Astrocyte (in vitro differentiated cells and primary cell): ENCODE results near the gene FCN2.

Experiments
- EZH2 ChIP-seq: IDR thresholded peaks from 2 replicates; pipeline ENCODE4 v1.6.1; 2012; ENCODE audit warnings: mild to moderate bottlenecking, low read length, inconsistent platforms; ENCODE audit not compliant: insufficient read depth
- TF ChIP-seq, protein P1 (sequence below): IDR thresholded peaks from 2 replicates; pipeline ENCODE4 v1.5.1; 2011; ENCODE audit warnings: low read depth, mild to moderate bottlenecking, inconsistent platforms, low read length, moderate library complexity; ENCODE audit not compliant: insufficient read depth

GRCh38 chr9:134902936-134903335 is 22.3 kb downstream of the FCN2 start:
- TF ChIP-seq, protein P1, sequence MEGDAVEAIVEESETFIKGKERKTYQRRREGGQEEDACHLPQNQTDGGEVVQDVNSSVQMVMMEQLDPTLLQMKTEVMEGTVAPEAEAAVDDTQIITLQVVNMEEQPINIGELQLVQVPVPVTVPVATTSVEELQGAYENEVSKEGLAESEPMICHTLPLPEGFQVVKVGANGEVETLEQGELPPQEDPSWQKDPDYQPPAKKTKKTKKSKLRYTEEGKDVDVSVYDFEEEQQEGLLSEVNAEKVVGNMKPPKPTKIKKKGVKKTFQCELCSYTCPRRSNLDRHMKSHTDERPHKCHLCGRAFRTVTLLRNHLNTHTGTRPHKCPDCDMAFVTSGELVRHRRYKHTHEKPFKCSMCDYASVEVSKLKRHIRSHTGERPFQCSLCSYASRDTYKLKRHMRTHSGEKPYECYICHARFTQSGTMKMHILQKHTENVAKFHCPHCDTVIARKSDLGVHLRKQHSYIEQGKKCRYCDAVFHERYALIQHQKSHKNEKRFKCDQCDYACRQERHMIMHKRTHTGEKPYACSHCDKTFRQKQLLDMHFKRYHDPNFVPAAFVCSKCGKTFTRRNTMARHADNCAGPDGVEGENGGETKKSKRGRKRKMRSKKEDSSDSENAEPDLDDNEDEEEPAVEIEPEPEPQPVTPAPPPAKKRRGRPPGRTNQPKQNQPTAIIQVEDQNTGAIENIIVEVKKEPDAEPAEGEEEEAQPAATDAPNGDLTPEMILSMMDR, result no peak
- no peak for TF ChIP-seq EZH2
